NCI-H748 (cell line): ENCODE results near the gene MAPK8IP2.
"Not testable (repeated sequence)": the region's sequence is repeated elsewhere in the genome, so short reads cannot be mapped to it uniquely, and the experiment has no call there.

Source experiments
- DNase-seq: peaks from one replicate; lab custom pipeline; 2025; ENCODE audit not compliant: unreplicated experiment; lab: John Stamatoyannopoulos, UW

Gene MAPK8IP2

GRCh38 chr22:50599816-50600455 lies 657 bp upstream of the MAPK8IP2 start:
- DNase-seq, result peak; percentile 53

- peak; percentile 38 for DNase-seq
Observed at GRCh38 chr22:50600967-50601668, 525 bp downstream of the MAPK8IP2 start.

GRCh38 chr22:50601669-50602337 lies 1.2 kb downstream of the MAPK8IP2 start:
- DNase-seq, result no peak

- DNase-seq, result no peak
Observed at GRCh38 chr22:50602338-50602700, 1.7 kb downstream of the MAPK8IP2 start.

GRCh38 chr22:50603511-50604255 lies 3.1 kb downstream of the MAPK8IP2 start:
- DNase-seq, result no peak

- DNase-seq, result no peak
Observed at GRCh38 chr22:50604256-50605001, 3.8 kb downstream of the MAPK8IP2 start.

- no peak for DNase-seq
Observed at GRCh38 chr22:50605002-50605612, 4.5 kb downstream of the MAPK8IP2 start.

GRCh38 chr22:50605613-50606074 lies 5.1 kb downstream of the MAPK8IP2 start:
- no peak for DNase-seq

GRCh38 chr22:50606165-50606945 lies 5.8 kb downstream of the MAPK8IP2 start:
- no peak for DNase-seq

- no peak for DNase-seq
Observed at GRCh38 chr22:50606946-50607658, 6.5 kb downstream of the MAPK8IP2 start.

- DNase-seq, result no peak
Observed at GRCh38 chr22:50607659-50608020, 7.0 kb downstream of the MAPK8IP2 start.

GRCh38 chr22:50608058-50608840 lies 7.7 kb downstream of the MAPK8IP2 start:
- not testable (repeated sequence) for DNase-seq

- no peak for DNase-seq
Observed at GRCh38 chr22:50608996-50609395, 8.4 kb downstream of the MAPK8IP2 start.

- no peak for DNase-seq
Observed at GRCh38 chr22:50609599-50609998, 9.0 kb downstream of the MAPK8IP2 start.

GRCh38 chr22:50610041-50610451 lies 9.5 kb downstream of the MAPK8IP2 start:
- DNase-seq, result no peak

- no peak for DNase-seq
Observed at GRCh38 chr22:50610581-50610980, 10.0 kb downstream of the MAPK8IP2 start.

- DNase-seq, result no peak
Observed at GRCh38 chr22:50611341-50612060, 10.9 kb downstream of the MAPK8IP2 start.

- DNase-seq, result no peak
Observed at GRCh38 chr22:50612168-50612527, 11.6 kb downstream of the MAPK8IP2 start.
